ENCODE data around the gene STRN.
"Not testable (repeated sequence)": the region's sequence is repeated elsewhere in the genome, so short reads cannot be mapped to it uniquely, and the experiment has no call there.

STRN gene

DNA sequence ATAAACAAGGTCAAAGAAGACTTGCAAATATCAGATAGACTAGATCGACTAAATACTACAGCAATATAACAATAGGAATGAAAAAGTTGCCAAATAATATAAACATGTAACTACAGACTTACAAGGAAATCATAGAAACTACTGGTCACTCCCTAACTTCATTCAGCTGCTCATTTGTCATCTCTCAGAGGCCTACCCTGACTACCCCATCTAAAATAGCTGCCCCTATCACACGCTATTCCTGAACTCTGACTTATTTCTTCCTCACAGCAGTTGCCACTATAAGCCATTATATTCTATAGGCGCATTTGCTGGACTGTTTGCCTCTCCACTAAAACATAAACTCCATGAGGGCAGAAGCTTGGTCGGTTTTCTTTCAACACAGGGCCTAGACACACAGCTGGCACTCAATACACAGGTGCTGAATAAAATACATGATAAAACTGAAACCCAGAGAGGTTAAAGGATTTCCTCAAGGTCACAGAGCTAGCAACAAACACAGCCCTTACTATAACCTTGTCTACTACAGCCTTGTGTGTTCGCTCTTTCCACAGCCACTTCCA is 1.8 kb downstream of the STRN start:
- DNase-seq (ENCODE audit: low spot score): no peak
- no peak for FAIRE-seq

DNA sequence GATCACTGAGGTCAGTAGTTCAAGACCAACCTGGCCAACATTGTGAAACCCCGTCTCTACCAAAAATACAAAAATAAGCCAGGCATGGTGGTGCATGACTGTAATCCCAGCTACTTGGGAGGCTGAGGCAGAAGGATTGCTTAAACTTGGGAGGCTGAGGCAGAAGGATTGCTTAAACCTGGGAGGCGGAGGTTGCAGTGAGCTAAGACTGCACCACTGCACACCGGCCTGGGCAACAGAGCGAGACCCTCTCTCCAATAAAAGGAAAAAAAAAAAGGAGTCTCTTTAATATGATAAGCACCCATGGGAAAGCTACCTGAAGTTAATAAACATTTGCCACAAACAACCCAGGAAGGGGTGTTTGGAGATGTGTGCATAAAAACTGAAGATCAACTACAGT is 2.6 kb downstream of the STRN start:
- no peak for FAIRE-seq
- no peak for DNase-seq (ENCODE audit: low spot score)

DNA sequence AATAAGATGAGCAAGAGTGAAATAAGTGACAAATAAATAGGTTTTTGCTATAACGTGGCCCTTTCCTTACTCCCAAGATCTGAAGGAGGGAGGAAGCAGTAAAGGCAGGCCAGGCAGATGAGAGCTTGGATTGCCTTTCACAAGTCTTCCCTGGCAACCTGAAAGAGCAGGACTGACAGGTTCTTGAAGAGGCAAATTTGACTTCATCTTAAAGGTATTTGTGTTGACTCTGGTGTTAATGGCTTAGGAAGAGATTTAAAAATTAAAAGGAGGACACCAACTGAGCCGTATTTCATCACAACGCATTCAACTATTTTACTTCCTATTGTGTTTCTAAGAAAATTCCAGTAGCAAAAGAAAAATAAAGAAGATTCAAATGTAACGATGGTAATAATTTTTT is 3.2 kb downstream of the STRN start:
- FAIRE-seq (no peak), DNase-seq (ENCODE audit: low spot score) (no peak)

DNA sequence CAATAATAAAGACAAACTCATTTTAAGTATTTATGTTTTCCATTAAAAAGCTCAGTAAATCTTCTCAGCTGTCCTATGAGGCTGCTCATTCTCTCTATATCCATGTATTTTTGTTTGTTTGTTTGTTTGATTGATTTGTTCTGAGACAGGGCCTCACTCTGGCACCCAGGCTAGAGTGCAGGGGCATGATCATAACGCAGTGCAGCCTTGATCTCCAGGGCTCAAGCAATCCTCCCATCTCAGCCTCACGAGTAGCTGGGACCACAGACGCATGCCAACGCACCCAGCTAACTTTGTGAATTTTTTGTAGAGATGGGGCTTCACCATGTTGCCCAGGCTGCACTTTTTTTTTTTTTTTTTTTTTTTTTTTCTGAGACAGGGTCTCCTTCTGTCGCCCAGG is 5.6 kb downstream of the STRN start:
- no peak for FAIRE-seq
- no peak for DNase-seq (ENCODE audit: low spot score)

DNA sequence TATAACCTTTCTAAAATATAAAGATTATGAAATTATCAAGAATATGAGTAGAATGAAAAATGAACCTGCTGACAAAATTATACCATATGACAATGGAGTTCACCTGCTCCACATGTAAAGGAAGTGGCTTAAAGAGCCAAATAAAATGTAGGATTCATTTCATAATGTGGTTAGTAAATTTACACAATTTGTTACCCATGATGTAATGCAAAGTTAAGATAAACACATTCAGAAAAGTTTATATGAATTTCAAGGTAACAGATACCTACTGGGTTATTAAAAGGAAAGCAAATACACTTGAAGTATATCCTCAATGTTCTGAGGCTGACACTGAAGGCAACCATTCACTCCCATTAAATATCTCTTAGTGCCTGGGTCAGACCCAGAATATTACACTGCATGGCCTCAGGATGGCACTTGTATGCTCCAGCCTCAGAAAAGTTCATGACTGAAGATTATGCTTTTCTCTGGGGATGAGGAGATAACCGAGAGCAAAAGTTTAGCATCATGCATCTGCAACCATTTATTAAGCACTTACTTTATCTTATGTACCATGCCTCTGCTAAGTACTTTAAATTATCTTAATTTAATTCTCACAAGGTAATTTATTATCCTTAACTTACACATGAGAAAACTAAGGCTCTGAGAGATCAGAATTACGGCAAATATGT is 6.2 kb downstream of the STRN start:
- DNase-seq (ENCODE audit: low spot score) (no peak), FAIRE-seq (no peak)

DNA sequence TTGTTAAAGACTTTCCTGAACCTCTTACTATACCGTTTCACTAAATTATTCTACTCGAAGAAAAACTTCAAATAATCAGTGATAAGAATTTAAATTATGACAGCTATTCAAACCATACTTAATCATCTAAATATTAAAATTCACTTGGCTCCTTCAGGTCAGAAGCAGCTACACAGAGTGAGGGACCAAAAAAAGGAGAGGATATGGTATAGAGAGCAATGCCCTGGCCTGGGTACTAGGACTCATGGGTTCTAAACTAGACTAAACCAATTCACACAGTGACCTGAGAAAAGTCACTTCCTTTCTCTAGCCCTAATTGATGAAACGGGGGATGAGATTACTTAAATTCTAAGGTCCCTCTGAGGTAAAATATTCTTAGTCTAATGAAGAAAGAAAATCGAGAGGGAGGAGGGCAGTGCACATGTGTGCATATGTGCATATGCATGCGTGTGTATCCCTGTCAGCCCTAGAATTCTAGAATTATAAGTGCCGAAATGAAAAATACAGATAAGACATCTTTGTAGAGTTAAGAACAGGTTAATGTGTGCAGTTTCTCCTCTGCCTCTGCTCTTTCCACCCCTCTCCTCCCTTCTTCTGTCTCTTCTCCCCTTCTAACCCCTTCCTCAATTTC is 11.2 kb downstream of the STRN start:
- DNase-seq (ENCODE audit: low spot score): no peak
- FAIRE-seq: no peak

DNA sequence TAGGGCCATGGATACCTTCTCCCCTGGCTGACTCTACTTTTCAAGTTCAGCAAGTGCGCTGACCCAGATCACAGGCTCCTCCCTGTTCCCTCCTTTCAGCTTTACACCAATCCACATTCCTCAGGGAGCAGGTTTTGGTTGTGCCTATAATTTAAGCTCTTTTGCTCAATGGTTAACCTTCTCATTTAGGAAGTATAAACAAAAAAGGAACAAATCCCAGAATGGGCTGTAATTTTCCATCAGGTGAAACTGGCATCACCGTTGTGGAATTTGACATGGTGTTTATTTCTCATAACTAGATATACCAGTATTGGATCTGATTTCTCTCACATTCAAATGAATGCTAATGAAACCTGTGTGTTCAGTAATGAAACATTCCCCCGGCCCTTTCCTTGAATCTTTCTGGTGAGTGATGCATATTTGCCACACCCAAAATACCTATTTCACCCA is 13.6 kb downstream of the STRN start:
- DNase-seq (ENCODE audit: low spot score) (no peak), FAIRE-seq (no peak)

DNA sequence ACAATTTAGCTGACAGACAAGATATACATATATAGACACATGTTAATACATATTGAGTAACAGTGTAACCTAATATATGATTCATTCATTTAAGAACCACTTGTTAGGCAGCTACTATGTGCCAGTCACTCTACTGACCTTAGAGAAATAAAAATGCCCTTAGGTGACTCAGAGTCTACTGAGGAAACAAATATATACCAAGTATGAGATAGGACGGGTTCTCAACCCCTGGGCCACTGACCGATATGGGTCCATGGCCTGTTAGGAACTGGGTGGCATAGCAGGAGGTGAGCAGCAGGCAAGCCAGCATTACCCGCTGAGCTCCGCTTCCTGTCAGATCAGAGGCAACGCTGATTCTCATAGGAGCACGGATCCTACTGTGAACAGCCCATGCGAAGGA is 14.8 kb downstream of the STRN start:
- FAIRE-seq (peak; percentile 73), DNase-seq (ENCODE audit: low spot score) (peak; percentile 39)

DNA sequence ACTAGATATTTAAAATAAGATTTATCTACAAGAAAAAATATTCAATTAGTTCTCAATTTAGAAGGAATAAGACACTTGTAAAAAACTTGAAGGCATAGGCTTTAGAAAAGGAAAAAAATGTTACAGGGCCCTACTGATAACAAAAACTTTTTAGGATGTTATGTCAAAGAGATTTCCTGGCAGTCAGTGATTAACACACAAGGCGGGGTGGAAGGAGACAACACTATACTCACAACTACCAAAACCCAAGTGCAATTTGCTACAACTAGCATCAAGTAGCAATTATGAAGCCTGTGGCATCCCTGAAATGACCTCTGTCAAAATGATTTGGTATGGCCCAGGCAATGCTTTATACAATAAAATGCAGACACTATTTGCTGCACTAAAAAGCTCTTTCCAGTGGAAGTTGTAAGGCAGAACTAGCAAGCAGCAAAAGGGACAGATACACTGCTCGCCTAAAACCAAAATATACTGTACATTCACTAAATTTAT is 15.3 kb downstream of the STRN start:
- DNase-seq (ENCODE audit: low spot score): no peak
- no peak for FAIRE-seq

DNA sequence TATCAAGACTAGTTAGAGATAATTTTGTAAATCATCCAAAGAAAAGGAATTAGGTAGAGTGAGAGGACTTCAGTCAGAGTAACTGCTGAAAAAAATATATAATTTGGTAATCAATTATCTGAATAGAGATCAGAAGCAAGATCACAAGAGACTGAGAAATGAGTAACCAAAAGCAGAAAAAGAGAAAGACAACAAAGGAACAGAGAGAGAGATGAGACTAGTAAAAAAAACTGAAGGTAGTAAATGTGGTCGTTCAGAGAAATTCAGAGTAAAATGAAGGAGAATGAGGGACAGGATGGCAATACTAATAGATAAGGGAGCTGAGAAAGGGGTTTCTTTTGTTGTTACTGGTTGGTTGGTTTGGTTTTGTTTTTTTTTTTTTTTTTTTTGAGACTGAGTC is 16.5 kb downstream of the STRN start:
- FAIRE-seq (no peak), DNase-seq (ENCODE audit: low spot score) (no peak)

DNA sequence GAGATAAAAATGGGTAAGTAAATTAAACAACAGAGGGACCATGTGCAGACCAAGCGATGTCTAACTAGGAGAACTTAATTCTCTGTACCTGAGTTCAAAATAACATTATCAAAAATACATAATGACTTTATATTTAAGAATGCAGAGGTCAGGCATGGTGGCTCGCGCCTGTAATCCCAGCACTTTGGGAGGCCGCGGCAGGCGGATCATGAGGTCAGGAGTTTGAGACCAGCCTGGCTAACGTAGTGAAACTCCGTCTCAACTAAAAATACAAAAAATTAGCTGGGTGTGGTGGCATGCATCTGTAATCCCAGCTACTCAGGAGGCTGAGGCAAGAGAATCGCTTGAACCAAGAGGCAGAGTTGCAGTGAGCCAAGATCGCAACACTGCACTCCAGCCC is 21.1 kb downstream of the STRN start:
- DNase-seq (ENCODE audit: low spot score); FAIRE-seq: not testable (repeated sequence)

DNA sequence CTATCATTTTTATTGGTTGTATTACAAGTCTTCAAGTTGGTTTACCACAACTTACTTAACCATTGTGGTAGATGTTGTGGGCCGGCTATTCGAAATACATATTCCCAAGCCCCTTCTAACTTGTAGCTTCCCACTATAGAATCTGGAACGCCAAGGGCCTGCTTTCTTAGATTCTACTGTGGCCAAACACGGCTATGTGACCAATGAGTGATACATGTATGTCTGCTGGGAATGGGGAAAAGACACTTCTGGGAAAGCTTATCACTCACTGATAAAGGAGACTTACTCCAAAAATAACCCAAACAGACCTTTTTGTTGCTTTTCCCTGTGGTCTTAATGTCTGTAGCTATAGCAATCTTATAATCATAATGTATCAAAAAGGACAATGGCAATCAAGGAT is 24.5 kb downstream of the STRN start:
- DNase-seq (ENCODE audit: low spot score): no peak
- FAIRE-seq: no peak

DNA sequence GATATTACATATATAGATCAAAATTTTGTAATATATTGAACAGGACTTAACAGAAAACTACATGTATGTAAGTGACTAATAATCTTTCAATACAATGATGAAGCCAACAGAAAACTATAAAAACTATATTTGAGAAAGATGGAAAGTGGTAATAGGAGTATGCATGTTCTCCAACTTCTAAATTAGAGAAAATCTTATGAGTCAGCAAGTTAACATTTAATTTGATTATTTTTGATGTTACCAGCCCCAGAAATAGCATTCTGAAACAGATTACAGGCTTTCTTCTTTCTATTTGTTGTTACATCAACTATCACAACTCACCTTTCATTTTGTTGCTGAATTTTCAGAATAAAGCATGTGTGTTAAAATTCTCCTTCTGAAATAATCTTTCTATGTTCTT is 29.8 kb downstream of the STRN start:
- FAIRE-seq: peak; percentile 42

DNA sequence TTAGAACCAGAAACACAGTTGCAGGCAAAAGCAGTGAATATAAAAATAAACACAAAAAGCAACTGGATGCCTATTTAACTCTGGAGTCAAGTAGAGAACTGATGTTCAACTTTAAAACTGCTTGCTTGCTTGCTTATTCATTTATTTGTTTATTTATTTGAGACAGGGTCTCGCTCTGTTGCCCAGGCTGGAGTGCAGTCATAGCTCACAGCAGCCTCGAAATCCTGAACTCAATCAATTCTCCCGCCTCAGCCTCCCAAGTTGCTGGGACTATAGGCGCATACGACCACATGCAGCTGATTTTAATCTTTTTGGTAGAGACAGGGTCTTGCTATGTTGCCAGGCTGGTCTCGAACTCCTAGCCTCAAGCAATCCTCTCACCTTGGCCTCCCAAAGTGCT is 34.6 kb downstream of the STRN start:
- FAIRE-seq: not testable (repeated sequence)

More for the DNA sequence above, 29.8 kb downstream of the STRN start:
- not testable (repeated sequence) for DNase-seq (ENCODE audit: low spot score)

DNA sequence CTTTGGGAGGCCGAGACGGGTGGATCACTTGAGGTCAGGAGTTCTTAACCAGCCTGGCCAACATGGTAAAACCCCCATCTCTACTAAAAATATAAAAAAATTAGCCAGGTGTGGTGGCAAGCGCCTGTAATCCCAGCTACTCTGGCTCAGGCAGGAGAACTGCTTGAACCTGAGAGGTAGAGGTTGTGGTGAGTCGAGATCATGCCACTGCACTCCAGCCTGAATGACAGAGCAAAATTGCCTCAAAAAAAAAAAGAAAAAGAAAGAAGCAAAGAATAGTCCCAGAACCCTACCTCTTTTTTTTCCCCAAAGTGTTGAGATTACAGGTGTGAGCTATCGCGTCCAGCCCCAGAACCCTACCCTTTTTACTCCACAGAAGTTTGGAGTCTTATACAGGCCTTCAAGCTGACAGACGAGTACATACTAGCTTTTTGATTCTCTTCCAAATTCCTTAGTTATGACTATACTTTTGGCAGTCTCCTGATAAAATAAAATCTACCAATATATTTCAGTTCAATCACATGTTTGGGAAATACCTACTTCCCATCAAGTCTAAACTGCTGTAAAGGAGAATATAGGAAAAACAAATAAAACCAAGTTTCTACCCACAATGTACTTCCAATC is 35.4 kb downstream of the STRN start:
- not testable (repeated sequence) for DNase-seq (ENCODE audit: low spot score); FAIRE-seq

More for the DNA sequence above, 34.6 kb downstream of the STRN start:
- not testable (repeated sequence) for DNase-seq (ENCODE audit: low spot score)

DNA sequence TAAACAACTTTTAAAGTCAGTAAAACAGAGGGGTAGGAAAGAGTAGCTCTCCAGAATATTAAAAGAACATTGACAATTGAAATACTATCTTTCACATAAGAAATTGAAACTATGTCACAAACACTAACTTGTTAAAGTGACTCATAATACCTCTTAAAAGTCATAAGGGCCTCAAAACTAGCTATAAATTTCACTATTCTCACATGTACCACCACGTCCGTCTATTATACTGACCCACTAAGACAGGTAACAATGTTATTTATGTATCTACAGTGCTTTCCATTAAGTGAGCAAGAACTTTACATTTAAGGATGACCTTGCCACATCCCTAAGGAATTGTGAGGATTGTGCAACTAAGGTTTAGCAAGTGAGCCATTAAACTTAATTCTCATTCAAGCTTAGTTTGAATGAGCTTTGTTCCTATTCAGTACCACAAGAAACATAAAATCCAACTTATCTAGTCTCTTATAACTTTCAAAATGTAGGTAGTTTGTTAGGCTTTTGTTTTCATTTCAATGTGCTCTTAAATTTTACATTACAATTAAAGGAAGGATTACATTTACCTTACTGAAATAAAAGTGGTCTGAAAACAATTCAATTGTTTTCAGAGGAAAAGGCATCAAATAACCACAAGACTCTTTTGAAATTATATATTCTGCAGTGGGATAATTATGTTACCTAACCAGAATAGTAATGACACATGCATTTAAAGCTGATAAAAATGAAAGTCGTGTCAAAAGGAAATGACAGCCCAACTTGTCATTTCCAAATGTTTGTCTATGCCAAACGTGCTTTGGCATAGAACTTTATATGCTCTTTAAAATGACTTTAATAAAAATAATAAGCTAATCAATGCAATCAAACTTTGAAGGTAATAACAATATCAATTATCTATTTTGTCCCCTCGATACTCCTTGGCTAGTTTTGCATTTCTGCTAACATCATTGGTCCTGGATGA is 39.9 kb downstream of the STRN start:
- not testable (repeated sequence) for DNase-seq (ENCODE audit: low spot score)
- peak; percentile 21 for FAIRE-seq

DNA sequence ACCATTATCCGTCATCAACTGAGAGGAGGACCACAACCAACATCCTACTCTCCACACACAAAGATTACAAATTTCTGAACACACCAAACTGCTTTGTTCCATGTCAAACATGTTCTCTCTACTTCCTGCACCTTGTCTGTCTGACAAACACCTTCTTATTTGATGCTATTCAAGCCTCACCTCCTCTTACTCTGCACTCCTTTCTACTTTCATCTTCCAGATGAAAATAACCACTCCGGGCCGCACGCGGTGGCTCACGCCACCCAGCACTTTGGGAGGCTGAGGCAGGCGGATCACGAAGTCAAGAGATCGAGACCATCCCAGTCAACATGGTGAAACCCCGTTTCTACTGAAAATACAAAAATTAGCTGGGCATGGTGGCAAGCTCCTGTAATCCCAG is 43.7 kb downstream of the STRN start:
- DNase-seq (ENCODE audit: low spot score); FAIRE-seq: not testable (repeated sequence)

DNA sequence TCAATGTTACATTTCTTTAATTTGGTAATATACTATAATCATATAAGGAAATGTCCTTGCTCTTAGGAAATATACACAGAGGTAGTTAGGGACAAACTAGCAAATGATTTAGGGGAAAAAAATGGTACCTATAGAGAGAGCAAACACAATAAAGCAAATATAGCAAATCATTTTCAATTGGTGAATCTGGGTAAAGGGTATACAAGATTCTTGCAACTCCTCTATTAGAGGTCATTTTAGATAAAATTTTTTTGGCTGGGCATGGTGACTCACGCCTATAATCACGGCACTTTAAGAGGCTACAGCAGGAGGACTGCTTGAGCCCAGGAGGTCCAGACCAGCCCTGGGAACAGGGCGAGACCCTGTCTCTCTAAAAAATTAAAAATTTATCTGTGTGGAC is 44.4 kb downstream of the STRN start:
- DNase-seq (ENCODE audit: low spot score) (no peak), FAIRE-seq (no peak)

DNA sequence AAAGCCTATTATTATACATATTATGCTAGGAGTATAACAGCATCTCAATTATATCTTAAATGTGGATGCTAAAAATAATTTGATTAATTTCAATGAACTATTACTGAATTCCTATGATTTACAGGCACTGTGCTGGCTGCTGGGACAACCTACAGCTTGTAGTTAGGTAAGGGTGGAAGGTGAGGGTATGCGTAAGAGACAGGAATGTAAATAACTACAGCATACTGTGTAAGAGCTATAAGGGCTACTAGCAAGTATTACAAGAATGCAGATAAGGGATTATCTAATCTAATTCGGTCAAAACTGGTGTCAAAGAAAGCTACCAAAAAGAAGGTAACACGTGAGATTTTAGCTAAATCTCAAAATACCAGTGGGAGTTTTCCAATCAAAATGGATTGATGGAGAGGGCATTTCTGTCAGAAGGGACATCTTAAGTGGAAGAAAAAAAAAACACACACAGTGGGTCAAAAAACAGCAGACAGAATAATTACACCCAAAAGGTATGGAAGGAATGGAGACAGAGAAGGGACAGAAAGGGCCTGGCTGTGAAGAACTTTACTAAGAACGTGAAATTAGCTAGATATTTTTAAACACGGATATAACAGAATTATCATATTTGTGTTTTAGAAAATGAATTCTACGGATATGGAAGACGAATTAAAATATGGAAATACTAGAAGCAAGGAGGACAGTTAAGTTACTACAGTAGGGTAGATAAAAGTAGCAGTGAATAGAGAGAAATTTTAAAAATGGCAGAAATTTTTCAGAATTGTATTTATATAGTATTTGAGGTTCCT is 47.1 kb downstream of the STRN start:
- DNase-seq (ENCODE audit: low spot score) (no peak), FAIRE-seq (no peak)

DNA sequence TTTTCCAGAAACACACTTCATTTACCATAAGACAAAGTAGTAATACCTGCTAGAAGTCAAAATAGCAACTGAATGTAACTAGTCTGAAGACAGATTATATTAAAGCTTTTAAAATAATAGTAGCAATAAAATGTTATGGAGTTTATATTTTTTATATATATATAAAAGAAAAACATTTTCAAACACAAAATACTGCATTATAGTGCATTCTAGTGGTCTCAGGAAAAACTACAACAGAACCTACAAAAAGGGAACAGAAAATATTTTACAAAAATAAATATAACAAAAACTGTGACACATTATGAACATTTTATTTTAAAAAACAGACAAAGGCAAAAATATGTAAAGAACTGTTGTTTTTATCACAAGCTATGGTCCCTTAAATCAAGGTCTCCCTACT is 48.0 kb downstream of the STRN start:
- FAIRE-seq: peak; percentile 62
- no peak for DNase-seq (ENCODE audit: low spot score)
